Vagina (tissue), 2 donors: ENCODE results near the gene DKC1.

Source experiments
- CTCF ChIP-seq, 3 experiments: fragments of 450-650 bp in 2 of 3; fragments of 200-600 bp in 1 of 3; sonication (generic) in 1 of 3; IDR thresholded peaks; one replicate each; pipeline ENCODE4 v1.5.1; 2017 to 2019; ENCODE audit warnings: antibody characterized with exemption in 3 of 3, mild to moderate bottlenecking in 2 of 3, moderate library complexity in 2 of 3
- POLR2AphosphoS5 ChIP-seq, 2 donors: sonication (generic); formaldehyde crosslinking; IDR thresholded peaks; one replicate each; pipeline ENCODE4 v1.9.0; 2017; ENCODE audit warnings: antibody characterized with exemption in 2 of 2, mild to moderate bottlenecking in 2 of 2, low read depth in 1 of 2; ENCODE audit not compliant: insufficient read depth in 1 of 2

DNA sequence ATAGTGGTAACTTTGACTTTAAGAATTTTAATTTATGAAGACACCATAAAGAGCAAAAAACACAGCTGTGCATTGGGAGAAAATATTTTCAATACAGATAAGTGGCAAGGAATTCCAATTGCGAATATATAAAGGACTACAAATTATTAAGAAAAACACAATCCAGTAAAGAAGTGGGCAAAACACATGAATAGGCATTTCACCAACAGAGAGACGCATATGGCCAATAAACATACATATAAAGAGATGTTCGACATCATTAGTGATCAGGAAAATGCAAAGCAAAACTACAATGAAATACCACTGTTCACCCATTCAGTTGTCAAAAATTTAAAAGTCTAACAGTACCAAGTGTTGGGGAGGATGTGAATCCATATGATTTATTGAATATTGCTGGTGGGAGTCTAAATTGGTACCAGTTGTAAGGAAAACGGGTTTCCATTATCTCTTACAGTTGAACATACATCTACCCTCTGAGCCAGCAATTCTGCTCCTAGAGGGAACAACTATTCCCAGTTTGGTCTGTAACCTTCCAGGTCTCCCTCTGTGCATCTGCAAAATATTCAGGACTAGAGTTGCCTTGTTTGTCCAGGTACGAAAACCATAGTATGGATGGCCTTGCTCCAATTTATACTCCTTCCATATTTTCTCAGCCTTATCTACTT is 44.3 kb downstream of the DKC1 start:
- TF ChIP-seq CTCF (IDR thresholded peaks at IDR 0.05), result no peak
- no peak for TF ChIP-seq POLR2AphosphoS5 (IDR thresholded peaks at IDR 0.05; ENCODE audit: insufficient read depth in 1 of 2, low read depth in 1 of 2)
